Germinal center (tissue), 1 donor: ENCODE data around the gene FRMD4B.
A peak's percentile ranks its signal among the peaks of the same experiment; 100 is the strongest.

Experiments
- DNase-seq: peaks from one replicate; pipeline ENCODE4 v3.0.0; 2012; ENCODE audit warnings: mixed read lengths, low spot score

FRMD4B gene

GRCh38 chr3:69322158-69322509, 63.8 kb downstream of the FRMD4B start:
- no peak for DNase-seq

- DNase-seq, result no peak
These were observed 64.4 kb downstream of the FRMD4B start for GRCh38 chr3:69321301-69322157.

- DNase-seq, result no peak
These were observed 65.0 kb downstream of the FRMD4B start for GRCh38 chr3:69320871-69321271.

- DNase-seq, result no peak
These were observed 66.2 kb downstream of the FRMD4B start for GRCh38 chr3:69319652-69320051.

GRCh38 chr3:69318410-69318809, 67.5 kb downstream of the FRMD4B start:
- no peak for DNase-seq

- DNase-seq, result no peak
These were observed 72.6 kb downstream of the FRMD4B start for GRCh38 chr3:69313251-69313650.

- no peak for DNase-seq
These were observed 76.1 kb downstream of the FRMD4B start for GRCh38 chr3:69309814-69310213.

- peak; percentile 38 for DNase-seq
These were observed 79.4 kb downstream of the FRMD4B start for GRCh38 chr3:69306239-69307185.

GRCh38 chr3:69305011-69305410, 80.9 kb downstream of the FRMD4B start:
- DNase-seq, result no peak

GRCh38 chr3:69304396-69304795, 81.5 kb downstream of the FRMD4B start:
- DNase-seq, result no peak

- no peak for DNase-seq
These were observed 85.6 kb downstream of the FRMD4B start for GRCh38 chr3:69300296-69300695.

- no peak for DNase-seq
These were observed 86.5 kb downstream of the FRMD4B start for GRCh38 chr3:69299344-69299743.

- DNase-seq, result no peak
These were observed 88.4 kb downstream of the FRMD4B start for GRCh38 chr3:69297501-69297900.

GRCh38 chr3:69296995-69297394, 88.9 kb downstream of the FRMD4B start:
- no peak for DNase-seq

GRCh38 chr3:69294014-69294766, 91.7 kb downstream of the FRMD4B start:
- no peak for DNase-seq

- DNase-seq, result no peak
These were observed 92.8 kb downstream of the FRMD4B start for GRCh38 chr3:69292959-69293574.

GRCh38 chr3:69292185-69292584, 93.7 kb downstream of the FRMD4B start:
- DNase-seq, result no peak

- no peak for DNase-seq
These were observed 95.5 kb downstream of the FRMD4B start for GRCh38 chr3:69290430-69290829.

- no peak for DNase-seq
These were observed 95.9 kb downstream of the FRMD4B start for GRCh38 chr3:69290006-69290405.

- no peak for DNase-seq
These were observed 97.6 kb downstream of the FRMD4B start for GRCh38 chr3:69288161-69288895.
